ENCODE measurements around the gene ZNF443. TPM values are rescaled to one million over a fixed set of nuclear protein-coding genes. Genes with fewer than 3 reads are reported as not detected.

The ZNF443 gene
- total and polyA plus RNA-seq, 7 experiments from 2014 or later, result 1.6 to 9.1 (median 3.9) TPM

Other genes with a start within 250 kb of the ZNF443 start
- gene ZNF44, start 146.1 kb downstream of the ZNF443 start, total RNA-seq, result 10 to 100 TPM; 16.3 to 67.4 (median 31.3) TPM
- 10 to 100 TPM; 19.2 to 32.2 TPM for gene ZNF44, start 146.1 kb downstream of the ZNF443 start, polyA plus RNA-seq
- gene ZNF563, start 107.4 kb downstream of the ZNF443 start, total RNA-seq, result 10 to 100 TPM in 2 of 5 experiments, 1 to 10 TPM in 3; 2.8 to 23.2 (median 6.1) TPM
- 1 to 10 TPM; 6.8 to 9.8 TPM for gene ZNF563, start 107.4 kb downstream of the ZNF443 start, polyA plus RNA-seq
- gene ZNF442, start 75.3 kb downstream of the ZNF443 start, total RNA-seq, result 1 to 10 TPM in 2 of 5 experiments, under 1 TPM in 3; 0.44 to 6.0 (median 0.58) TPM
- 1 to 10 TPM; 1.1 TPM for gene ZNF442, start 75.3 kb downstream of the ZNF443 start, polyA plus RNA-seq
- gene ZNF799, start 39.8 kb downstream of the ZNF443 start, total RNA-seq, result 1 to 10 TPM; 1.7 to 9.9 (median 4.4) TPM
- gene ZNF799, start 39.8 kb downstream of the ZNF443 start, polyA plus RNA-seq, result 1 to 10 TPM; 4.3 to 8.0 TPM
- 1 to 10 TPM; 2.2 to 8.0 (median 5.3) TPM for gene ZNF709, start 43.8 kb upstream of the ZNF443 start, total RNA-seq
- 1 to 10 TPM; 2.0 to 3.3 TPM for gene ZNF709, start 43.8 kb upstream of the ZNF443 start, polyA plus RNA-seq
- 10 to 100 TPM; 10.5 to 33.6 (median 19.0) TPM for gene ZNF564, start 110.5 kb upstream of the ZNF443 start, total RNA-seq
- gene ZNF564, start 110.5 kb upstream of the ZNF443 start, polyA plus RNA-seq, result 10 to 100 TPM; 15.3 to 17.9 TPM
- gene ZNF490, start 169.8 kb upstream of the ZNF443 start, total RNA-seq, result 10 to 100 TPM; 10.3 to 14.9 (median 11.6) TPM
- gene ZNF490, start 169.8 kb upstream of the ZNF443 start, polyA plus RNA-seq, result 1 to 10 TPM; 4.6 to 5.3 TPM
- gene ZNF791, start 169.9 kb upstream of the ZNF443 start, total RNA-seq, result 10 to 100 TPM; 29.1 to 53.3 (median 38.7) TPM
- gene ZNF791, start 169.9 kb upstream of the ZNF443 start, polyA plus RNA-seq, result 10 to 100 TPM; 12.6 to 13.1 TPM
- 100 to 1,000 TPM; 105 to 215 (median 138) TPM for gene MAN2B1, start 225.7 kb upstream of the ZNF443 start, total RNA-seq
- 10 to 100 TPM; 40.6 to 59.5 TPM for gene MAN2B1, start 225.7 kb upstream of the ZNF443 start, polyA plus RNA-seq
- gene WDR83, start 225.8 kb upstream of the ZNF443 start, total RNA-seq, result 10 to 100 TPM in 3 of 5 experiments, 1 to 10 TPM in 2; 7.8 to 18.6 (median 14.7) TPM
- 10 to 100 TPM; 13.9 to 20.6 TPM for gene WDR83, start 225.8 kb upstream of the ZNF443 start, polyA plus RNA-seq
- 100 to 1,000 TPM; 125 to 223 (median 174) TPM for gene DHPS, start 240.9 kb upstream of the ZNF443 start, total RNA-seq
- gene DHPS, start 240.9 kb upstream of the ZNF443 start, polyA plus RNA-seq, result 100 to 1,000 TPM; 113 to 124 TPM
- not detected for gene GNG14, start 247.0 kb upstream of the ZNF443 start, total RNA-seq
- not detected for gene GNG14, start 247.0 kb upstream of the ZNF443 start, polyA plus RNA-seq